NCI-H460 (cell line): ENCODE measurements around the gene HAUS8. TPM values are rescaled to one million over a fixed set of nuclear protein-coding genes. Genes with fewer than 3 reads are reported as not detected.

Experiments
- DNase-seq: peaks from one replicate; pipeline ENCODE4 v3.0.0-alpha.2; 2016; ENCODE audit warnings: low read depth; ENCODE audit errors: extremely low read depth
- total RNA-seq: library from RNA; depleted of rRNA; stranded (reverse); fragments of >200 nt; shearing (Covaris generic); gene quantifications from 2 replicates; pipeline ENCODE4 v1.2.3, GENCODE V29; 2014

Gene HAUS8
- total RNA-seq, 1 experiment from 2014 or later: 5.1 TPM

DNA sequence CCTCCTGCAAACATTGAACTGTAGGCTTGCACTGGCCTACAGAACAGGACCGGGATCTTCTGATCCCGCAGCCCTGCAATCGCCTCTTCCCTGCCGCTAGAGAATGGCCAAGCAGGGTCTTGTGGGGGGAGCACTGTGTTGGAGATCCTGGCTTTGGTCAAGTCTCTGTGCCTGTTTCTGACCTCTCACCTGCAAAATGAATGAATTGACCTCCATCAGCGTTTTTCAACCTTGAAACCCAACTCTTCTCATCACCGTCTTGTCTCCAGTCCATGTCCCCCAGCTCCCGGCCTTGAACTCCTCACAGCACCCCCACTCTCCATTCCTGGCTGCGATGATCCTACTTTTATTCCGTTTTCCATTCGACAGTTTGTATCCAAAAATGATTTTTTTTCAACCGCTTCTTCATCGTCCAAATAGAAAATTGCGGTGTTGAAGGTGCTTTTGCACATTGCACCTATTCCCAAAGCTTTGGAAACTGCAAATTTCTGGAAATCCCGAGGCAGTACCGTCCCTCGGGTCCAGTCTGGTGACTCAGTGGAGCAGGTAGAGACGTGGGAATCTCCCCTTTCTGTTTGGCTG lies 2.3 kb upstream of the HAUS8 start:
- DNase-seq: no peak

- DNase-seq: no peak
These were observed 1.3 kb upstream of the HAUS8 start for GRCh38 chr19:17076543-17076991.

DNA sequence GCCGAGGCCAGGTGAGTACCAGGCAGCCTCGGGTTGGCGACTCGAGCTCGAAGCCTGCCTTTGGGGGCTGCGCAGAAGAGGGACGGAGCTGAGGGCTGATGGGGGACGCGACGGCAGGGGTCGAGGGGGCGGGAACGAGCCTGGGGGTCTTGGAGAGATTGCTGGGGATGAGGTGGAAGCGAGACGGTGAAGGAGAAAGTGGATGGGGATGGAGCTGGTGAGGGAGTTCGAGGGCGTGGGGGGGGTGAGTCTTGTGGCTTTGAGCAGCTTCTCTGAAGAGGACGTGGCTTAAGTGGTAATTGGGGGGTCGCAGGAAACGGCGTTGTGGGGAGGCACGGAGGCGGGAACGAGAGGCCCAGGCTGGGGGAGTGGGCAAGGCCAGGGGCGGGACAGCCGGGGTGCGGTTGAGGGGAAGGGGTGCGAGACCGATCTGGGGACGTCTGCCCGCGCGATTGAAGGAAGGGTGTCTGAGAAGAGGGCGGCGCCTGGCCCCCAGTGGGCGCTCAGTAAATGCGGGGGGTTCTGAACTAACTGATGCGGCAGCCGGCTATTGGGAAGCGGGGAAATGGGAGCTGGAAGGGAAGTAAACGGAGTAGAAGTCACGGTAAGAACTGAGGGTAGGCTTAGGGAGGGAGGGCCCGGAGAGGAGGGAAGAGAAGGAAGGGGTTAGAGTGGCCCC lies 751 bp upstream of the HAUS8 start:
- no peak for DNase-seq

- no peak for DNase-seq
These were observed 618 bp downstream of the HAUS8 start for GRCh38 chr19:17074634-17075034.

GRCh38 chr19:17073869-17074633 lies 1.2 kb downstream of the HAUS8 start:
- no peak for DNase-seq

- DNase-seq: no peak
These were observed 4.3 kb downstream of the HAUS8 start for GRCh38 chr19:17070912-17071311.

- no peak for DNase-seq
These were observed 4.8 kb downstream of the HAUS8 start for GRCh38 chr19:17070421-17070820.

- no peak for DNase-seq
These were observed 6.1 kb downstream of the HAUS8 start for GRCh38 chr19:17069193-17069592.

DNA sequence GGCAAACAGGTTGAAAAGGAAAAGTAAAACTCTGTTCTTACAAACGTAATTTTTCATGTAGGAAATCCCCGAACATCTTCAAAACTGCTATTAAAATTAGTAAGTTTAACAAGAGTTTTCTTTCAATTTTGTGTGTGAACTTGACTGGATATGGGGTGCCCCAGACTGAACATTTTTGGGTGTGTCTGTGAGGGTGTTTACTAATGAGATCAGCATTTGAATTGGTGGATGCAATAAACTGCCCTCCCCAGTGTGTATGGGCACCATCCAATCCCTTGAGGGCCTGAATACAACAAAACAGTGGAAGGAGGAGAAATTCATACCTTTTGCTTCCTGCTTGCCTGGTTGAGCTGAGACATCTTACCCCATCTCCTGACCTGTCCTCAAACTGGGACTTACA lies 11.8 kb downstream of the HAUS8 start:
- DNase-seq: no peak

DNA sequence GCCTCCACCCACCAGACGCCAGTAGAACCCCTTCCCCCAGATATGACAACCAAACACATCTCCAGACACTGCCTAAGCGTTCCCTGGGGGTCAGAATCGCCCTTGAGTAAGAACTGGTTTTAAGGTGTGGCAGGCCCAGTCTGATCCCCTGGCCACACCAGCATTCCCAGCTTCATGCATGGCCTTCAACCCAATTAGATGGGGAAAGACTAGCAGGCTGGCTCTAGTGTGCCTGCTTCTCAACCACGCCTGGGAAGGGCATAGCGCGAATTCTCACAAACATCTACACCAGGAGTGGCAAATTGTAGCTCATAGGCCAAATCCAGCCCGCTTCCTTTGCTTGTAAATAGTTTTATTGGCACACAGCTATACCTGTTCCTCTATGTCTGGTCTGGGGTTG lies 13.6 kb downstream of the HAUS8 start:
- no peak for DNase-seq

DNA sequence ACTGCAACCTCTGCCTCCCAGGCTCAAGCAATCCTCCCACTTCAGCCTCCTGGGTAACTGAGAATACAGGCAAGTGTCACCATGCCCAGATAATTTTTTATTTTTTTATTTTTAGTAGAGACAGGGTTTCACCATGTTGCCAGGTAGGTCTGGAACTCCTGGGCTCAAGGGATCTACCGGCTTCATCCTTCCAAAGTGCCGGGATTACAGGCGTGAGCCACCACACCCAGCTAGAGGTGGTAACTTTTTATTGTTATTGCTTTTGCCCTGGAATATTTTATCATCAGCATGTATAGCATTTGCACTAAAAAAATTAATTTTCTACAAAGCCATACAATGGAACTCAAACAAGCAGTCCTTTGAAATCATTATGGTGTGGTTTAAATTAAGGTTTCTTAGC lies 14.0 kb downstream of the HAUS8 start:
- DNase-seq: no peak

GRCh38 chr19:17060802-17061201 lies 14.4 kb downstream of the HAUS8 start:
- no peak for DNase-seq

GRCh38 chr19:17058236-17058635 lies 17.0 kb downstream of the HAUS8 start:
- no peak for DNase-seq

DNA sequence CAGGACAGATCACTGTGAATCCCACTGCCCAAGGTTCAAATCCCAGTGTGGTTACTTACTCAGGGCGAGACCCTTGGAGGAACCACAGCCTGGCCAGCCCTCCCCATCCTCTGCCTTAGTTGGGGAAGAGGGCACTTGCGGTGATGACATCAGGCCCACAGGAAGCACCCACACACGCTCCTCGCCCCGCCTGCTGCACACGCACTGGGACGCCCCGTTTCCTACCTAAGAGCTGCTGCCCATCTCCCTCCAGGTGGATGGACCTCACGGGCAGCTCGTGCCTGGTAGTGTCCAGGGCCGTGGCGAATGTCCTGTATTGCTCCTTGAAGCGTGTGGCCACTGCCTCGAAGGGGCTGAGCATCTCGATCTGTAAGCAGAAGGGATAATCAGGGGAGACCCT lies 19.6 kb downstream of the HAUS8 start:
- DNase-seq: no peak

DNA sequence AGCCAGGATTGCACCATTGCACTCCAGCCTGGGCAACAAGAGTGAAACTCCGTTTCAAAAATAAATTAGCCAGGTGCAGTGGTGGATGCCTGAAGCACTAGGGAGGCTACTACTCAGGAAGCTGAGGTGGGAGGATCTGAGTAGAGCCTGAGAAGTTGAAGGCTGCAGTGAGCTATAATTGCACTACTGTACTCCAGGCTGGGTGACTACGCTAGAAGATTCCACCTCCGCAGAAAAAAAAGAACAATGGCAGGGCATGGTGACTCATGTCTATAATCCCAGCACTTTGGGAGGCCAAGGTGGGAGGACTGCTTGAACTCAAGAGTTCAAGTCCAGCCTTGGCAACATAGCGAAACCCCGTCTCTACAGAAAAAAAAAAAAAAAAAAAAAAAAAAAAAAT lies 20.5 kb downstream of the HAUS8 start:
- DNase-seq: no peak

DNA sequence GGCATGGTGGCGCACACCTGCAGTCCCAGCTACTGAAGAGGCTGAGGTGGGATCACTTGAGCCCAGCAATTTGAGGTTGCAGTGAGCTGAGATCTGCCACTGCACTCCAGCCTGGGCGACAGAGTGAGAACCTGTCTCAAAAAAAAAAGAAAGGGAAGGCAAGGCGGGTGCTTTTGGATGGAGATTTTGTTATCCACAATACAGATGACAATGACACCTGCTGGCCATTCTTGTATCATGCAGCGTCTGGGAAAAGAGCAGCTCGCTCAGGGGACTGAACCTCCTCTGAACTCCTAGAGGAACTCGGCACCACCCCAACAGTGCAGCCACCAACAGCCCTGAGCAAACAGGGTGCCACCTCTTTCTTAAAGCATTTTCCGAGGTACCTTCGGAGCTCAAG lies 22.8 kb downstream of the HAUS8 start:
- peak; percentile 44 for DNase-seq

GRCh38 chr19:17049711-17050280 lies 25.5 kb downstream of the HAUS8 start:
- DNase-seq: no peak

GRCh38 chr19:17048885-17049453 lies 26.3 kb downstream of the HAUS8 start:
- DNase-seq: no peak

DNA sequence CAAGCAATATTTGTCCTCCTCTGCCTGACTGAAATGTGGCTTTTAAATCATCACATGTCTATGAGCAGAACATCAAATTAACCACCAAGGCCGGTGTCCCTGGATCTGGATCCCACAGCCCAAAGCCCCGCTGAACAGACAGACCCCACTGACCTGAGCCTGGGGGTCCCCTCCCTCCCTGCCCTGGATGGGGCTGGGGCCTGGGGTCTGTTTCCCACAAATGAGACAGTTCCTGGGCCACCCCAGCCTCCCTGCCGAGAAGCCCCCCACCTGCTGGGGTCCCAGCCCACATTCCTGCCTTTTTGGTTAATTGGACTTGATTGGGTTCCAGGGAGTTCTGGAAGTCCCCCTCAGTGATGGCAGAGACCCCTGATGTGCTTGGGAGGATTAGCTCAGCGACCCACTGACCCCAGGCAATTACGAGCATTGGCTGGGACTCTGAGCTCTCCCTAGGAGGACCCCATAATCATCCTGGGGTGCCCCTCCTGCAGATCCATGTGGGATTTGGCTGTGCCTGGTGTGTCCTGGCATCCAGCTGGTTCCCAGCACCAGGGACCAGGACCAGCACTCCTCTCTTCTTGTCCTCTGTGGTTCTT lies 29.2 kb downstream of the HAUS8 start:
- DNase-seq: no peak

GRCh38 chr19:17043744-17044143 lies 31.5 kb downstream of the HAUS8 start:
- no peak for DNase-seq

DNA sequence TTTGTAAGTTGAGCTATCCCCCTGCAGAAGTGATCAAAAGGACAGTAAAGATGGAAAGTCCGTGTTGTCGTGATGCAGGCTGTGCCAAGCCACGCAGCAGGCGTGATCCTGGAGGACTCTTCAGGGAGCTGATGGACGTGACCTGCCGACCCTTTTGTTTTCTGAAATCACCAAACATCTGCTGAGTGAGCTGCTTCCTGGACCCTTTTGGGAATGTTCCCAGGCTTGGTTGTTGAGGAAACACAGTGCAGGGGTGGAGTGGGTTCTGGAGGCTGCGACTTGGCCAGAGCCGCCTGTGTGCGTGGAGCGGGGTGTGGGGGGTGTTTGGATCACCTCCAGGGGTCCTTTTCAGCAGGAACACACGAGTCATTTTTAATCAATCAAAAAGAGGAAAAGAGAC lies 33.3 kb downstream of the HAUS8 start:
- no peak for DNase-seq
